Endometrial microvascular endothelial cells (primary cell): Measurements from ENCODE around the gene RAB34. TPM values are rescaled to one million over a fixed set of nuclear protein-coding genes. Genes with fewer than 3 reads are reported as not detected.

Experiments
- in situ Hi-C: cut with HindIII; loops from 2 replicates; pipeline ENCODE4 v1.10.0; 2017; ENCODE audit warnings: low sequenced_read_pairs, low pct_unique_long_range_greater_than_20kb; ENCODE audit errors: inconsistent ontology term
- total RNA-seq: library from RNA; depleted of rRNA; stranded (reverse); fragments of >200 nt; gene quantifications from one replicate; pipeline ENCODE4 v1.2.3, GENCODE V29; 2015; ENCODE audit errors: inconsistent ontology term

Gene RAB34
- total RNA-seq, 1 donor from 2014 or later = 31.1 TPM

DNA sequence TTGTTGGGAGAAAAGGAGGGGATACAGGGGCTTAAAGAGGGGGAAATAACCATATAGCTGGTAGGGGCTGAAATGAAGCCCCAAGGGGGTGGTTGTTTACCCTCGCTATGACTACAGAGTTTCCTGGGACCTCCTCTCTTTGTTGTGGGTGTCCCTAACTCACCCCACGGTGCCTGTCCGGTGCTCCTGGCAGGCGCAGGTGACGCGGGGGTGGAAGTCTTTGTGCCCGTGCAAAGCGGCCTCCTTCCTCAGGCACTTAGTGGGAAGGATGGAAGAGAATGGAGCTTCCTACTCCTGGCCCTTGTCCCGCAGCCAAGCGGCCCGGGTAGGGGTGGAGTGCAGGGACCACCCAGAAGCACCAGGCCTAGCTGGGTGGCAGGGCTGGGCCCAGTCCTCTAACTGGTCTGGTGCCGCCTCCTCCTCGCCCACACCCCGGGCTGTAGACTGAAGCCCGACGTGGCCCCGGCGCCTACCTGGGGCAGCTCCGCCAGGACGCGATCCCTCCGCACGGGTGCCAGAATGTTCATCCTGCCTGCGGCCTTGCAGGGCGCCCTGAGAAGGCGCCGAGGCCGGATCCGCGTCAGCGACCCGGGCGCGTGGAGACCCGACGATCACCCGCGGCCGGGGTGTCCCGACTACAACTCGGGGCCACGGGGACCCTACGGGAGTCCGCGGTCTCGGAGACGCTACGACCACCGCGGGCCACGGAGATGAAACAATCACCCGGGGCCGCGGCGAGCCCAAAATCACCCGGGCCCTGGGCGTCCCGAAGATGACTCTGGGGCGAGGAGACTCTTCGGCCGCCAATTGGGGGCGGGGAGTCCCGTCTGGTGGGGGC lies 709 bp downstream of the RAB34 start:
- in situ Hi-C loops = no loop called here

DNA sequence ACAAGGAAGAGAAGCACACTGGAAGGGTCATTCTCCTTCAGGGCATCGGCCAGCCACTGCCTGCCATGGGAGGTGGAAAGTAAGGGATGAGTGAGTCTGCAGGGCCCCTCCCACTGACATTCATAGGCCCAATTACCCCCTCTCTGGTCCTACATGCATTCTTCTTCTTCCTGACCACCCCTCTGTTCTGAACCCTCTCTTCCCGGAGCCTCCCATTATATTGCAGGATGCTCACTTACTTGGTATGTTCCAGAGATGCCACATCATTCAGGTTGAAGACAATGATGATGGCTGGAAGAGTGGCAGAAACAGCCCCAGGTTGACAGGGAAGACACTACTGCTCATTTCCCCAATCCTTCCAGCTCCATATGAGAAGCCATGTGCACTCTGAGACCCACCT lies 2.5 kb downstream of the RAB34 start:
- in situ Hi-C loops = no loop called here

DNA sequence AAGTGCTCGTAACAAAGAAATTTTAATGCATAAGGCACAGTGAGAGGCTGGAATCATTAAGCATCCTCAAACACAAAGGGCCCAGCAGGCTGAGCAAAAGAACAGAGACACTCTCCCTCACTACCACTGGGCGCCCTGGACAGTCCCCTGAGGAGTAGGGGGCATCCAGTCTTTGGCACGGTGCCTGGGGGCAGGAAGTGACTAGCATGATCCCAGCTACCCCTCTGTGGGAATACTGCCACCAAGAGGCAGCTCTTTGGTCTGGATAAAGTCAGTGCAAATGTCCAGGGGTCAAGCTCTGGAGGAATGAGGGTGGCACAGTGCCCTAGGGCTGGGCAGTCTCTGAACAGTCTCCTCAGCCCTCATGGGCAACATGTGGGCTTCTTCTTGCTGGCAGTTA lies 3.4 kb downstream of the RAB34 start:
- in situ Hi-C loops = no loop called here

DNA sequence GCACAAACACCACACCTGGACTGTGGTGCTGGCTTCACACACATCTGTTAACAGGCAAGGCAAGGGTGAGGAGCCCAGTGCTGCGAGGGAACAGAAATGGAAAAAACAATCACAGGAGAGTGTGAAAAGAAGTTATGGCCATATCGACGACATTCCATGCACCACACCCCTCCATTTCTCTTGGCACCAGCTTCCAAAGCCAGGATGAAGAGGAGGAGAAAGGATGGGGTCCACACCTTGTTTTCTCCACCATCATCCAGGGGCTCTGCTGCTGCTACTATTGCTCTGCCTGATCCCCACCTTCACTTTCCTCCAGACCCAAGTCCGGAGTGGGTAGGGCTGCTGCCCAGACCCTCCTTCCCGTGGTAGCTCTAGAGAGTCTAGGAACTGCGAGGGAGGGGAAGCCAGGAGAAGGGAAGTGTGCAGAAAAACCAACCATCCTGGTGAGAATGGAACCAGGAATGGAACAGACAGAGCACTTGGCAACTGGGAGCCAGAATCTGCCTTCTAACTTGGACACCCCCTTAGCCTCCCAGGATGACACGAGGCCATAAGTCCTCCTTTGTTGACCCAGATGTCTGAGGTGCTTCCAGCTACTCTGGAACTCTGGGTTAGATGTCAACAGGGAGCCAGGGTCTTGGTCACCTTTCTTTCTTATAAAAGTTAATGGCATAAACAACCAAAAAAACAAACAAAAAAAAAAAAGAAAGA lies 4.8 kb downstream of the RAB34 start:
- in situ Hi-C loops = no loop called here

DNA sequence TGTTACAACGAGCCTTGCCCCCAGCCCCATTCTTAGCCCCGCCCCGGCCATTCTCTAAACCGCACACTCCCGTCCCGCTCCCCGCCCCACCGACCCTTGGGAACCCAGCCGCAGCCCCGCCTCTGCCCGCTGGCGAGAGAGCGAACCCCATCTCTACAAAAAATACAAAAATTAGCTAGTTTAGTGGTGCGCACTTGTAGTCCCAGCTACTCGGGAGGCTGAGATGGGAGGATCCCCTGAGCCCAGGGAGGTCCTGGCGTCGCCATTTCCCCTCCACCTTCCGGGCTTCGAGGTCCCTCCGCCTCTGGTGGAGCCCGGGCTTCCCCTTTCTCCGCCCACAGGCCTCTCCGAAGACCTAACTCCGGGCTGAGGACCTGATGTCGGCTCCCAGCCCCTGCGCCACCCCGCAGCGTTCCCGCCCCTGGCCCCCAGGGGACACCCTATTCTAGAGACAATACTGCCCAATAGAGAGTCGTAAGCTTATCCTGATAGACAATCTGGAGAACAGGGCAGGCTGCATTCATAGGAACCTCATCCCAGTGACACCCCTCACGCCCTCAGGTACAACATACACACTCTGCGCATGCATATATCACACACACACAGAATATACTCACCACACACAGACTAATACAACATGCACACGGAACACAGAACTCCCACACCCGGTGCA lies 5.5 kb downstream of the RAB34 start:
- in situ Hi-C loops = no loop called here

DNA sequence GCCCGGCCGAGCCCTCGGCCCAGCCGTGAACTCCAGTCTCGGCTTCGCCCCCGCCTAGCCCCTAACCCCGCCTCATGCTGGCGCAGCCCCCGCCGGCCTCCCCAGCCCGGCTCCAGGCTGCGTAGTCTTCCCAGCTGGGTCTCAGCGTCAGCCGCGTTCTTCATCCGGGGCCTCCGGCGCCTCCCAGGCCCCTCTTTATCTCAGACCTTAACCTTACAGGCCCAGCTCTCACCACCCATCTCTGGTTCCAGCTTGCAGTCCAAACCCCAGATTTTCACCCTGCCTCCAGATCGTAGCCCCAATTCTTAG lies 6.0 kb downstream of the RAB34 start, which contains the start of gene PROCA1:
Gene PROCA1 (minus strand): TSS at position 166 of the 309 bp plus-strand sequence. CDS start 228 bp downstream, outside the sequence.
- in situ Hi-C loops = no loop called here

DNA sequence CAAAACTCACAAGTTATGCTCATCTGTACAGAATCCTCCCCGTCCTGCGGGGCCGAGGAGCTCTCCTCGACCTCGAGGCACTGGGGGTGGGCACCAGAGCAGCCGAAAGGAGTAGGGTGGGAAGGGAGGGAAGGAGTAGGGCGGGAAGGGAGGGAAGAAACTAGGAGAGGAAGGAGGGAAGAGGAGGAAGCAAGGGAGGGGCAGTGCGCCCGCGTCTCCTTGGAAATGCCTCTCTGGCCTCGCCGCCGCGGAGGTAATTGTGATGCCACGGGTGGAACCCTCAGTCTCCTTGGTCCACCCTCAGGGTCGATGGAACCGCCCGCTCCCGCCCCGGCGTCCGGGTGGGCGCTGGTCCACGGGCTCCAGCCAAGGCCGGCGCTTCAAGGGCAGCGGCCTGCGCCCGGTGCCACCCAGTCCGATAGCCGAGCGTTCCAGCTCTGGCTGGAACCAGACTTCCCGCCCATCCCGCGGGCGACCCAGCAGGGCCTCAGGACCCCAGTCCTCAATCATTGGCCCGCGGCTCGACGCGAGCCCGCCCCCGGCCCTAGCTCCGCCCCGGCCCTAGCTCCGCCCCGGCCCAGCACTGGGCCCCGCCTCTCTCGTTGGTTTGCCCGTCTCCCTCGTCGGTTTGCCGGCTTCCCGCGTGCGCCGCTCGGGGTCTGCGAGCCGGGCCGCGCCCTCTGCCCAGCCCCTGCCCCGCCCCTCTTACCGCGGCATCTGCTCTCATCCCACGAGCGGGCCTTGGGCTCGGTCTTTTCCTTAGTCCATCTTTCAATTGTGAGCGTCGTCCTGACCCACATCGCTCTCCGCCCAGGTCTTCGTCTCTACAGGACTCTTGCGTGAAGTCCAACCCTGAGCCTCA lies 6.6 kb downstream of the RAB34 start:
- in situ Hi-C loops = no loop called here

DNA sequence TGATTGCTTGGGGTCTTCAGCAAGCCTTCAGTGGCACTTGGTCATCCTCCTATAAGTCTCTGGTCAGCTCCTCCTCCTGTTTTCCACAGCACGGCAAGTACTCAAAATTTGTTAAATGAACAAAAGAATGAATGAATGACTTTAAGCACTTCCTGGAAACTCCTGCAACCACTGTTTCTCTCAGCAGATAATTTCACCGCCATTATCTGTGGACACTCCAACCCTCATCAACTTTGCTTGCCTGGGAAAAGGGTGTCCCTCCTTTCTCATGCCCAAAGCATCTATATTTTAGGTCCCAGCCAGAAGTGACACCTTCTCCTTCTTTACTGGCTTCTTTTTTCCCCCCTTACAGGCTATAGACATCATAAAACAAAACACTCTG lies 10.3 kb downstream of the RAB34 start:
- in situ Hi-C loops = no loop called here

DNA sequence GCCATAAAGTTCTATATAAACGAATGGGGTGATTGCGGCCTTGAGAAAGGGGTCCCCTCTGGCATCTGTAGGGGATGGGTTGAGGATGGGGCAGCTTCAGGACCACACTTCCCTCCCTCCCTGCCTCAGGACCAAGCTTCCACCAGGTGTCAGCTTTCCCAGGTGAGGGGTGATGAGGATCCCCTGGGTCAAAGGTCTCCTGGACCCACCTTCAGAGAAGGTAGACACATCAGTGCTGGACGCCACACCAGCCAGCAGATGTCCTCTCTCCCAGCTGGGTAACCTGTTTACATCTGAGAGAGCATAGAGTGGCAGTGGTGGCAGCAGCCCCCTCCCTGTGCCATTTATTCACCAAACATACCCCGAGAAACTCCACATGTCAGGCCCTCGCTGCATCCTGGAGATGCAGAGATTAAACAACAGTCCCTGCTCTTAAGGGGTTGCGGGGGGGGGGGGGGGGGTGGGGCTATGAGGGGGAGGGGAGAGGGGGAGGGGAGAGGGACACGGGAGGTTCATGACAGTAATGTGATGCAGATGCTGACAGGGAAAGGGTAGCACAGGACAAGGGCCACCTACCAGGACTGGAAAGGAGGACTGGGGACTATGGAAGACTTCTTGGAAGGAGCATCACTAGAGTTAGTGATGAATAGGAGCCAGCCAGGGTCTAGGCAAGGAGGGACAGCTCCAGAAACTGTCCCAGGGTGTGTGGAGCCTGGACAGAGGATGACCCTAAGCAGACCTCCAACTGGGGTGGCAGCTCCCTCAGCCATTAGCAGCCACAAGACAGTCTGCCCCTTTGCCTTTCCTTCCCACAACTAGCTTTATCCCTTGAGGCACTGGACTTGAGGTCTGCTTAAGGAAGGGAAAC lies 11.0 kb downstream of the RAB34 start:
- in situ Hi-C loops = no loop called here

DNA sequence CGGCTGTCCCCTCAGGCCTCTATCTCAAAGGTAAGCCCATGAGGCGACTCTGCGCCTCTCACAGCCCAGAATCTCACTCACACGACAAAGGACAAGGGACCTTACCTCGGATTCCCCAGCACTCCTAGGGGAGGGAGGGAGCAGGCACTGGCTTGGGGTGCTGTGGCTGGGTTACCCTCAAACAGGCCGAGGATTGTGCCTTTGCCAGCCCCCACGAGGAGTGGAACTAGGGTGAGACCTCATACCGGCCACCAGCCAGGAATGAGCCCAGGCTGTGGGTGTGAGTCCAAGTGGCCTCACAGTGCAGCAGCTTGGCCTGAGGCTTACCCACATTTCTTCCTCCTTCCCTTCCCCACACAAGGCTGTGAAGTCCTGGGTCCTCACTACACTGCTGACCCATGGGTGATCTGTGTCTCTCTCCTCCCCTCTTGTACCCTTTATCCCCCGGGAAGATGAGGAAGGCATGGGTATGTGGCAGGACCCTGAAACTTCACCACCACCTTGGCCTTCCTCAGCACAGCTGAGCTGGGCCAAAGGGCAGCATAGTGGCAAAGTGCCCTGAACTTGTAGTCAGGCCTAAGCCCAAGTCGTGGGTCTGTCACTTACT lies 11.8 kb downstream of the RAB34 start:
- in situ Hi-C loops = no loop called here

DNA sequence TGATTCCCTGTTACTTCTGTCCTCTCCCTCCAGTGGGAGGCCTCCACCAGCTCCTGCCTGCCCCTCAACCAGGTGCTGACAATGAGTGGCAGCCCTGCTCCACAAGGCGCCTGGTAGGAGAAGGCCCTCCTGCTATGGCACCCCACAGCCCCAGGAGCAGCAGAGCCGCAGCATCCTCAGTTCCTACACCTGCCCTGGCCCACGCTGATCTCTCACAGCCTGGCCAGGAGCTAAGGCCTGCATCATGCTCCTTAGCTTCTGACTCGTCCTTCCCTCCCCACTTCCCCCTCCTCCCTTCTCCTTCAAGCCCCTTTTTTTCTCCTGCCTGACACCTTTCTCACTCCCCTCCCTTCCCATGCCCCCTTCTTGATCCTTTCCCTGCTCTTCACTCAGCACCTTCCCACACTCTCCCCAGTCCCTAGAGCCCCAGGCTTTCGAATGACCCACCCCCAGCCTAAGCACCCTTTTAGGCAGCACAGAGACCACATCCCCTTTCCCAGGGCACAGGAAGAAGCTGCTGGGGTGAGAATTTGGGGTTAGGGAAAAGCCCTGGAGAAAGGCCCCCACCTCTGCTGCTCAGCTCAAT lies 12.5 kb downstream of the RAB34 start:
- in situ Hi-C loops = no loop called here

DNA sequence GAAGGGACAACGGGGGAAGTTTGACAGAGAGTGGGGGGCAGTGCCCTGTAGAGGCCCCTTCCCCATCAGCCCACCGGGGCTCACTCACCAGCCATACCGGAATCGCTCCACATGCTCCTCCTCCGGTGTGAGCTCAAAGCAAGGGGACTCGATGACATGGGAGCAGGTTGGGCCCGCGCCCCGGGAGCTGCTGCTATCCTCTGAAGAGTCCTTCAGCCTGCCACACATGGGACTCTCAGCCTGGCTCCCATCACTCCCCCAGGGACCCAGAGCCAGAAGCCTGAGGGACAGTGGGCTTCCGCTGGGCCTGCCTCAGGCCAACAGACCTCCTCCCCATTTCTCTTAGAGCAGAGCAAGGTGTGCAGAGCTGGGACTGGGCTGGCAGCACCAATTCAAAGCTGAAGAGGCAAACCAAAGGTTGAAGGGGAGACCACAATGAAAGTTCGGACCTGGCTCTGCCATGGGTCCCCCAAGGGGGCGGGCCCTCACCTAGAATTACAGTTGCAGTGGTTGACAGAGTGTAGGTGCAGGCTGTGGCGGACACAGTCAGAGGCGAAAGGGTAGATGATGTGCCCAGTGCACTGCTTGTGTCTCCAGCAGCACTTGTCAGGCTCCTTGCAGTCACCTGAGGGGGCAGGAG lies 13.3 kb downstream of the RAB34 start:
- in situ Hi-C loops = no loop called here

DNA sequence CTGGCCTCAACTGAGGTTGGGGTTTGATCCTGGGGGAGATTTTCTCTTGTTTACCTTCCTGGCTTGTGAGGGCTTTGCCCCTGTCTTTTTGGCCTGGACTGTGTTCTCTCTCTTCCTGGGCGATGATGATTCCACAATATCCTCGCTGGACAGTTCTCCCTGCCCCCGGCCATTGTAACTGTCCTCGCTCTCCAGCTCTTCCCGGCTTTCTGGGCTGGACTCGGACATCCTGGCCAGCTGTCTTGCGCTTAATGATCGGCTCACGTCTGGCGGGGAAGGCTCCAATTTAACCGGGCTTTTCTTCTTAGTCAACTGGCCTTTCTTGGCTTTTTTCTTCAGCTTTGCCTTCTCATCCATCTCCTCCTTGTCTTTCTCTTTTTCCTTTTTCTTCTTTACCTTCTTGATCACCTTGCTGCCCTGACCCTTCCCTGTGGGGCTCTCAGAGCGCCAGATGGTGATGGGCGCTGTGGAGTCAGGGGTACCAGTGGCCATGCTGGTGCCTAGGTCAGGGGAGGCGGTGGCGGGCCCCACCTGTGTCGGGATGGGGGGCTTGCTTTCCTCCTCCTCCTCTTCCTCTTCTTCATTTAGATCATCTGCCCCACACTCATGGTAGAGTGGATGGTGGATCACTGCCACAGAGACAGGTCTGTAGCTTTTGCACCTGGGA lies 14.0 kb downstream of the RAB34 start:
- in situ Hi-C loops = no loop called here

DNA sequence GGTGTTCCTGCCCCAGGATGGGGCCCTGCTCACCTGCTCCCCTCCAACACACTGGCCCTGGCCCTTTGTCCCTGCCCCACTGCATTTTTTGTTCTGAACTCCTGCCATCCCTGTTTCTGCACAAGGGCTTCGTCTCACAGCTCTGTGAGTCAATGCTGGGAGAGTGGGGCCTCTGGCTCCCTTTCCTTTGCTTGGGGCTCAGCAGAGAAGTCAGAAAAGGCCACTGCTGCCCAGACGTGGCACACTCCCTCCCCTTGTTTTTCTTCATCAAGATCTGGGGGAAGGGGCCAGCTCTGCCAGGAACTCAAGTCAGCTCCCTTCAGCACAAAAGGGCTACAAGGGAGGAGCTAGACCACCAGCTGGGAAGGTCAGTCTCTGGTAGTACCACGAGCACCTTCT lies 14.9 kb downstream of the RAB34 start:
- in situ Hi-C loops = no loop called here

DNA sequence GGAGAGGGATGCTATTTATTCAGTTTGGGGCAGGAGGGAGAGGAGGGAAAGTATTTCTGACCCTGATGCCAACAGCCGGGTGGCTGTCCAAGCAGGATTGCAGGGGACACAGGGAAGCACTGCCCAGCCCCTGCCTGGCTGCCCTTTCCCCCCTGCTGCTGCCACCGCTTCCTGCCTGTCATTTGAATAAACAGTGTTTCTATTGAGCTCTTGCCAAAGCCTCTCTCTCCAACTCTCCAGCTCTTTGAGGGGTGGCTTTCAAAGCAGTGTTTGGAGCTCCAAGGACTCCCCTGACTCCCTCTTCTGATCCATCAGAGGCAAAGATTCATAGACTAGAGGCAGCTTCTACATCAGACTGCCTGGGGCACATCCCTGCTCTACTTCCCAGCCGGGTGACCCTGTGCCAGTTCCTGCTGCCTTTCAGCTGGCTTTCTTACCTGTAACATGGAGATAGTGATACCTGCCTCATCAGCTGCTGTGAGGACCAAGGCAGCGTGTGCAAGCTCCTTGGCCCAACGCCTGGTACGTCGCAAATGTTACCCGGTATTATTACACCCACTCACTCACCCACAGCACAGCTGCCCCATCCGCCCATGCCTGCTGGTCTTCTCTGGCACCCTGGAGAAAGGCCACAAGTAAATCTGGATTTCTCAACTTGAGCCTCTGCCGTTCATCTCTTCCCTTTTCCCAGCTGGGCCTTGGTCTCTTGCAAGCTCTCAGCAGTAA lies 15.5 kb downstream of the RAB34 start:
- in situ Hi-C loops = no loop called here
